ENCODE results near the gene PRKAR2A. TPM values are rescaled to one million over a fixed set of nuclear protein-coding genes. Genes with fewer than 3 reads are reported as not detected.

Gene PRKAR2A
- polyA plus RNA-seq, 3 donors, result 7.5 to 13.0 (median 12.3) TPM

- peak overlapping the region in 2 of 7 donors; percentile 6 to 28 for H3K27ac Mint-ChIP-seq
- Histone ChIP-seq H2AFZ (ENCODE audit: insufficient read depth, low read depth, low read length, poor library complexity, severe bottlenecking) (no peak overlapping the region), H3K27ac (ENCODE audit: low read depth in 1 of 2, low read length in 2 of 2) (no peak overlapping the region), H3K79me2 (ENCODE audit: insufficient read depth, low read length) (peaks cover 57% of the 10 kb centered on the region), H3K27me3 (ENCODE audit: control insufficient read depth in 2 of 2, insufficient read depth in 2 of 2, low read length in 2 of 2) (no peaks in the 10 kb centered on the region), H3K4me3 (replicated peaks in 1 of 3; ENCODE audit: low read depth in 2 of 3, low read length in 3 of 3) (no peak overlapping the region), H3K4me2 (replicated peaks; ENCODE audit: extremely low read depth, low read length, poor library complexity, severe bottlenecking) (no peak overlapping the region), H3K4me1 (ENCODE audit: control insufficient read depth in 1 of 2, insufficient read depth in 2 of 2, low read length in 2 of 2) (no peaks in the 10 kb centered on the region), H3K36me3 (replicated peaks in 1 of 2; ENCODE audit: control insufficient read depth in 1 of 2, insufficient read depth in 2 of 2, low read length in 2 of 2) (peaks cover 0 to 8% of the 10 kb centered on the region in 2 donors), H3K9me3 (replicated peaks in 1 of 2; ENCODE audit: control insufficient read depth in 1 of 2, insufficient read depth in 1 of 2, low read length in 2 of 2) (no peaks in the 10 kb centered on the region), H4K20me1 (ENCODE audit: insufficient read depth, low read length) (peaks cover 26% of the 10 kb centered on the region), H3K9ac (ENCODE audit: insufficient read depth, low read length, poor library complexity, severe bottlenecking) (no peak overlapping the region)
- WGBS (ENCODE audit: insufficient coverage), result 92% methylated on average over 2 of the region's 7 CpGs
- intact Hi-C loops (cut with micrococcal nuclease), result no loop called here
- peaks cover 0 to 2% (median 0%) of the 10 kb centered on the region in 7 donors for H3K9me3 Mint-ChIP-seq
- DNase-seq, result no peak
- no peaks in the 10 kb centered on the region for H3K27me3 Mint-ChIP-seq (ENCODE audit: low read depth in 3 of 3)
- H3K36me3 Mint-ChIP-seq, result peaks cover 11 to 17% of the 10 kb centered on the region in 2 donors
- H3K4me1 Mint-ChIP-seq, result peaks cover 4% of the 10 kb centered on the region
- TF ChIP-seq, protein P1, sequence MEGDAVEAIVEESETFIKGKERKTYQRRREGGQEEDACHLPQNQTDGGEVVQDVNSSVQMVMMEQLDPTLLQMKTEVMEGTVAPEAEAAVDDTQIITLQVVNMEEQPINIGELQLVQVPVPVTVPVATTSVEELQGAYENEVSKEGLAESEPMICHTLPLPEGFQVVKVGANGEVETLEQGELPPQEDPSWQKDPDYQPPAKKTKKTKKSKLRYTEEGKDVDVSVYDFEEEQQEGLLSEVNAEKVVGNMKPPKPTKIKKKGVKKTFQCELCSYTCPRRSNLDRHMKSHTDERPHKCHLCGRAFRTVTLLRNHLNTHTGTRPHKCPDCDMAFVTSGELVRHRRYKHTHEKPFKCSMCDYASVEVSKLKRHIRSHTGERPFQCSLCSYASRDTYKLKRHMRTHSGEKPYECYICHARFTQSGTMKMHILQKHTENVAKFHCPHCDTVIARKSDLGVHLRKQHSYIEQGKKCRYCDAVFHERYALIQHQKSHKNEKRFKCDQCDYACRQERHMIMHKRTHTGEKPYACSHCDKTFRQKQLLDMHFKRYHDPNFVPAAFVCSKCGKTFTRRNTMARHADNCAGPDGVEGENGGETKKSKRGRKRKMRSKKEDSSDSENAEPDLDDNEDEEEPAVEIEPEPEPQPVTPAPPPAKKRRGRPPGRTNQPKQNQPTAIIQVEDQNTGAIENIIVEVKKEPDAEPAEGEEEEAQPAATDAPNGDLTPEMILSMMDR (IDR thresholded peaks at IDR 0.05), result no peak
- no peak overlapping the region for H3K4me3 Mint-ChIP-seq
Measured at GRCh38 chr3:48819234-48820221, 28.1 kb downstream of the PRKAR2A start.

GRCh38 chr3:48811524-48811923 is 36.1 kb downstream of the PRKAR2A start:
- WGBS (ENCODE audit: insufficient coverage), result no CpG with 5 or more reads among the region's 3 CpGs
- Histone ChIP-seq H2AFZ (ENCODE audit: insufficient read depth, low read depth, low read length, poor library complexity, severe bottlenecking) (no peak overlapping the region), H3K27me3 (ENCODE audit: control insufficient read depth in 2 of 2, insufficient read depth in 2 of 2, low read length in 2 of 2) (no peaks in the 10 kb centered on the region), H3K79me2 (ENCODE audit: insufficient read depth, low read length) (peaks cover 54% of the 10 kb centered on the region), H4K20me1 (ENCODE audit: insufficient read depth, low read length) (no peaks in the 10 kb centered on the region), H3K9ac (ENCODE audit: insufficient read depth, low read length, poor library complexity, severe bottlenecking) (no peak overlapping the region), H3K36me3 (replicated peaks in 1 of 2; ENCODE audit: control insufficient read depth in 1 of 2, insufficient read depth in 2 of 2, low read length in 2 of 2) (no peaks in the 10 kb centered on the region), H3K9me3 (replicated peaks in 1 of 2; ENCODE audit: control insufficient read depth in 1 of 2, insufficient read depth in 1 of 2, low read length in 2 of 2) (no peaks in the 10 kb centered on the region), H3K4me3 (replicated peaks in 1 of 3; ENCODE audit: low read depth in 2 of 3, low read length in 3 of 3) (no peak overlapping the region), H3K4me1 (ENCODE audit: control insufficient read depth in 1 of 2, insufficient read depth in 2 of 2, low read length in 2 of 2) (peaks cover 19 to 37% of the 10 kb centered on the region in 2 donors), H3K27ac (ENCODE audit: low read depth in 1 of 2, low read length in 2 of 2) (peak overlapping the region in 1 of 2 donors; percentile 76), H3K4me2 (replicated peaks; ENCODE audit: extremely low read depth, low read length, poor library complexity, severe bottlenecking) (no peak overlapping the region)
- Mint-ChIP-seq H3K36me3 (peaks cover 0 to 3% of the 10 kb centered on the region in 2 donors), H3K27ac (peak overlapping the region; percentile 86 to 93 (median 89)), H3K4me3 (no peak overlapping the region), H3K27me3 (ENCODE audit: low read depth in 3 of 3) (peaks cover 0 to 2% (median 0%) of the 10 kb centered on the region in 3 donors), H3K9me3 (peaks cover 0 to 10% (median 0%) of the 10 kb centered on the region in 7 donors), H3K4me1 (peaks cover 28% of the 10 kb centered on the region)
- TF ChIP-seq, protein P1 (IDR thresholded peaks at IDR 0.05), result no peak
- intact Hi-C loops (cut with micrococcal nuclease), result loop anchor here (5.0 kb wide), 1 partner anchor 36 kb away; the partner anchor contains the start of gene PRKAR2A (in 2 of the 2)
- no peak for DNase-seq
